Esophagus squamous epithelium (tissue), 4 donors: ENCODE results near the gene DUS1L.

Experiments
- POLR2A ChIP-seq, 4 donors: fragments of 450-650 bp; IDR thresholded peaks; one replicate each; pipeline ENCODE4 v1.6.1; 2017; ENCODE audit warnings: antibody characterized with exemption in 4 of 4, mild to moderate bottlenecking in 4 of 4, moderate library complexity in 3 of 4
- TF ChIP-seq, protein P1 (sequence below), 6 experiments: fragments of 450-650 bp in 4 of 6; fragments of 200-600 bp in 2 of 6; sonication (generic) in 2 of 6; IDR thresholded peaks; one replicate each; pipeline ENCODE4 v1.5.1; 2016 to 2019; ENCODE audit warnings: antibody characterized with exemption in 6 of 6, mild to moderate bottlenecking in 4 of 6, moderate library complexity in 4 of 6

DNA sequence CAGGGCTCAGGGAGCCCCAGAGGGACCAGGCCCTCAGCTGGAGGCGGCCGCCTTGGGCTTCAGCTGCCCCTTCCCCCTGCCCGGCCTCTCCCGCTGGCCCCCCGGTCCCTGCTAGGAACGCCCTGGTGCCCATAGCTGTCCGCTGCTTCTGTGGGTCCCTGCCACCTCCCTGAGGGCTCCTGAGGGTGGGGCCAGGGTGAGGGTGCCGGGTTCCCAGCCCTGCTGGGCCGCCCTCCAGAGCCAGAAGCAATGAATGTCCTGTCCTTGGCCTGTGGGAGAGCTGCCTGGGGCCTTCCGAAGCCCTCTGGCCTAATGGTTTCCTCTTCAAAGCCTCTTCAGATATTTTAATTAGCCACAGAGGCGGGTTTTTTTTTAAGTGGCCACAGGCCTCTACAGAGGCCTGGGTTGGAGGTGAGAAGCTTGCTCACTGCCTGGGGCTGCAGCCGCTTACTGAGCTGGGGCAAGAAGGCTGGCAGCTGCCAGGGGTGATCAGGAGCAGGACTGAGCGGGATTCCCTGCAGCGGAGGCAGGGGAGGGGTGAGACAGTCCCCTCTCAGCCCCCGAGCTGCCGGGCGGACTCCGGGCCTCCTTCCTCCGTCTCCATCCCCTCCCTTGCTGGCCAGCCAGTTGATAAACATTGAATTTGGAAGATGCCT, 52.8 kb downstream of the DUS1L start:
- TF ChIP-seq, protein P1, sequence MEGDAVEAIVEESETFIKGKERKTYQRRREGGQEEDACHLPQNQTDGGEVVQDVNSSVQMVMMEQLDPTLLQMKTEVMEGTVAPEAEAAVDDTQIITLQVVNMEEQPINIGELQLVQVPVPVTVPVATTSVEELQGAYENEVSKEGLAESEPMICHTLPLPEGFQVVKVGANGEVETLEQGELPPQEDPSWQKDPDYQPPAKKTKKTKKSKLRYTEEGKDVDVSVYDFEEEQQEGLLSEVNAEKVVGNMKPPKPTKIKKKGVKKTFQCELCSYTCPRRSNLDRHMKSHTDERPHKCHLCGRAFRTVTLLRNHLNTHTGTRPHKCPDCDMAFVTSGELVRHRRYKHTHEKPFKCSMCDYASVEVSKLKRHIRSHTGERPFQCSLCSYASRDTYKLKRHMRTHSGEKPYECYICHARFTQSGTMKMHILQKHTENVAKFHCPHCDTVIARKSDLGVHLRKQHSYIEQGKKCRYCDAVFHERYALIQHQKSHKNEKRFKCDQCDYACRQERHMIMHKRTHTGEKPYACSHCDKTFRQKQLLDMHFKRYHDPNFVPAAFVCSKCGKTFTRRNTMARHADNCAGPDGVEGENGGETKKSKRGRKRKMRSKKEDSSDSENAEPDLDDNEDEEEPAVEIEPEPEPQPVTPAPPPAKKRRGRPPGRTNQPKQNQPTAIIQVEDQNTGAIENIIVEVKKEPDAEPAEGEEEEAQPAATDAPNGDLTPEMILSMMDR (IDR thresholded peaks at IDR 0.05), result no peak
- no peak for TF ChIP-seq POLR2A (IDR thresholded peaks at IDR 0.05)
